Liver (tissue), 9 donors: ENCODE measurements around the gene ACADSB. TPM values are rescaled to one million over a fixed set of nuclear protein-coding genes. Genes with fewer than 3 reads are reported as not detected.

Source experiments
- DNase-seq: peaks from one replicate; pipeline ENCODE4 v3.0.0-alpha.2; 2017; ENCODE audit warnings: low spot score
- H3K27ac ChIP-seq, 2 donors: one replicate each; pipeline ENCODE4 v1.7.0; 2013; ENCODE audit warnings: inconsistent platforms in 2 of 2, low read length in 2 of 2, control low read depth in 1 of 2, low read depth in 1 of 2, mild to moderate bottlenecking in 1 of 2
- H3K27me3 ChIP-seq, 4 donors: one replicate each; pipeline versions ENCODE4 v1.6.1 to v1.7.0; 2013; ENCODE audit warnings: low read length in 3 of 4, inconsistent platforms in 1 of 4, mild to moderate bottlenecking in 1 of 4, moderate library complexity in 1 of 4; ENCODE audit not compliant: control insufficient read depth in 4 of 4, insufficient read depth in 4 of 4
- H3K36me3 ChIP-seq, 4 donors: one replicate each; pipeline versions ENCODE4 v1.6.1 to v1.7.0; 2013; ENCODE audit warnings: low read length in 3 of 4, mild to moderate bottlenecking in 3 of 4, low read depth in 1 of 4, moderate library complexity in 1 of 4; ENCODE audit not compliant: control insufficient read depth in 4 of 4, insufficient read depth in 3 of 4
- H3K4me1 ChIP-seq, 4 donors: one replicate each; pipeline versions ENCODE4 v1.6.1 to v1.7.0; 2013; ENCODE audit warnings: low read length in 3 of 4, mild to moderate bottlenecking in 3 of 4, moderate library complexity in 1 of 4; ENCODE audit not compliant: control insufficient read depth in 4 of 4, insufficient read depth in 4 of 4
- H3K4me3 ChIP-seq, 3 donors: one replicate each; pipeline versions ENCODE4 v1.6.1 to v1.7.0; 2013; ENCODE audit warnings: low read length in 3 of 3, control low read depth in 1 of 3, low read depth in 1 of 3, mild to moderate bottlenecking in 1 of 3
- H3K9ac ChIP-seq, 2 donors: one replicate each; pipeline ENCODE4 v1.7.0; 2013; ENCODE audit warnings: low read length in 2 of 2, mild to moderate bottlenecking in 2 of 2, moderate library complexity in 2 of 2, control low read depth in 1 of 2, low read depth in 1 of 2
- H3K9me3 ChIP-seq, 4 donors: one replicate each; pipeline versions ENCODE4 v1.6.1 to v1.7.0; 2013; ENCODE audit warnings: low read length in 3 of 4; ENCODE audit not compliant: control insufficient read depth in 4 of 4
- EGR1 ChIP-seq, 2 donors: IDR thresholded peaks; 2 replicates each; pipeline ENCODE4 v1.6.1; 2016 to 2018; ENCODE audit warnings: antibody characterized with exemption in 2 of 2, low read depth in 2 of 2
- FOXA1 ChIP-seq: IDR thresholded peaks from 2 replicates; pipeline ENCODE4 v1.6.1; 2016; ENCODE audit warnings: antibody characterized with exemption
- FOXA2 ChIP-seq: IDR thresholded peaks from 2 replicates; pipeline ENCODE4 v1.6.1; 2016; ENCODE audit warnings: antibody characterized with exemption
- GABPA ChIP-seq, 2 donors: IDR thresholded peaks in 1 of 2; conservative IDR thresholded peaks in 1 of 2; 2 replicates each; pipeline ENCODE4 v1.6.1; 2016; ENCODE audit warnings: antibody characterized with exemption in 2 of 2, mild to moderate bottlenecking in 1 of 2, moderate library complexity in 1 of 2
- HNF4A ChIP-seq, 2 donors: conservative IDR thresholded peaks; 2 replicates each; pipeline ENCODE4 v1.6.1; 2016; ENCODE audit warnings: antibody characterized with exemption in 2 of 2, mild to moderate bottlenecking in 2 of 2
- JUND ChIP-seq, 2 donors: IDR thresholded peaks; 2 replicates each; pipeline ENCODE4 v1.6.1; 2016; ENCODE audit warnings: antibody characterized with exemption in 2 of 2
- NR2F2 ChIP-seq: IDR thresholded peaks from 2 replicates; pipeline ENCODE4 v1.6.1; 2016; ENCODE audit warnings: antibody characterized with exemption
- RAD21 ChIP-seq, 2 donors: IDR thresholded peaks; 2 replicates each; pipeline ENCODE4 v1.6.1; 2016; ENCODE audit warnings: antibody characterized with exemption in 2 of 2, mild to moderate bottlenecking in 2 of 2
- RXRA ChIP-seq, 2 donors: IDR thresholded peaks; 2 replicates each; pipeline ENCODE4 v1.6.1; 2017 to 2018; ENCODE audit warnings: antibody characterized with exemption in 2 of 2, mild to moderate bottlenecking in 1 of 2
- SP1 ChIP-seq: IDR thresholded peaks from 2 replicates; pipeline ENCODE4 v1.6.1; 2018; ENCODE audit warnings: antibody characterized with exemption, mild to moderate bottlenecking
- TAF1 ChIP-seq: conservative IDR thresholded peaks from 2 replicates; pipeline ENCODE4 v1.6.1; 2016; ENCODE audit warnings: antibody characterized with exemption, mild to moderate bottlenecking
- YY1 ChIP-seq: IDR thresholded peaks from 2 replicates; pipeline ENCODE4 v1.6.1; 2016; ENCODE audit warnings: antibody characterized with exemption, mild to moderate bottlenecking
- WGBS: extraction: QIAGEN DNeasy Blood & Tissue Kit; methylation state at CpG from one replicate; pipeline ENCODE4 v1.1.7; 2013; 5-methylcytosine and 5-hydroxymethylcytosine counted together
- polyA plus RNA-seq, 2 donors: library from polyadenylated mRNA; stranded (reverse) in 1 of 2; unstranded in 1 of 2; fragments of 200-250 nt in 1 of 2; fragments of >200 nt in 1 of 2; fragmentation: Nextera tagmentation in 1 of 2; extraction: Ambion mirVana in 1 of 2; gene quantifications; one replicate each; pipeline versions ENCODE4 v1.2.1 to v1.2.3, GENCODE V29; 2013 to 2015
- total RNA-seq, 2 donors: library from RNA; depleted of rRNA; stranded (reverse); fragments of >200 nt; gene quantifications; one replicate each; pipeline ENCODE4 v1.2.3, GENCODE V29; 2014
- TF ChIP-seq, protein P1 (sequence below): fragments of 150-350 bp; IDR thresholded peaks from 2 replicates; pipeline ENCODE4 v1.5.1; 2017; ENCODE audit warnings: improper control_type of control experiment, low read depth, low read length; ENCODE audit not compliant: missing input control
- TF ChIP-seq, protein P2 (sequence below): IDR thresholded peaks from 2 replicates; pipeline ENCODE4 v1.6.1; 2016; ENCODE audit warnings: antibody characterized with exemption
- TF ChIP-seq, protein P3 (sequence below): IDR thresholded peaks from 2 replicates; pipeline ENCODE4 v1.6.1; 2016; ENCODE audit warnings: antibody characterized with exemption
- donor health status: healthy.
- donor health status: healthy.
- donor health status: healthy.
- donor health status: healthy.
- donor health status: healthy.

ACADSB gene
- total and polyA plus RNA-seq, 4 donors, result 97.9 to 164 (median 110) TPM

DNA sequence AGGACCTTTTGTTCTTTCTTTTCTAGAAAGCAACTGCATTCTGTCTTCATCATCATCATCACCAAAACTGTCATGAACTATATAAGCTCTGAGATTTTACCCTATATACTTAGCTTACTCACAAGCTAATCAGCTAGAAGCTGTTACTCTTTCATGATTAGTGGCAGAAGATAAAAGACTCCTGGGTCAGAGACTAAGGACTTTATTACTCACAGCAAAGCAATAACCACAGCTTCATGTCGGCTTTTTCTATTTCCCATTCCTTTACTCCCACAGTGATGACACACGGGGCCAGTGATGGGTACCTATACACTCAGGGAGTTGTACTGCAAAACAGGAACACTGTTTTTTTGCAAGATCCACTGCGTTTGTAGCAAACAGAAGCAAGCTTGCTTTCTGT, 46.4 kb upstream of the ACADSB start:
- no peak for TF ChIP-seq GABPA (IDR thresholded peaks at IDR 0.05 in 1 of 2, conservative IDR thresholded peaks at IDR 0.05 in 1 of 2)
- TF ChIP-seq FOXA1, result no peak
- no peak for TF ChIP-seq NR2F2
- no peak for TF ChIP-seq JUND (IDR thresholded peaks at IDR 0.05)
- TF ChIP-seq SP1, result no peak
- no peak for TF ChIP-seq EGR1 (IDR thresholded peaks at IDR 0.05; ENCODE audit: low read depth in 2 of 2)
- TF ChIP-seq, protein P1, sequence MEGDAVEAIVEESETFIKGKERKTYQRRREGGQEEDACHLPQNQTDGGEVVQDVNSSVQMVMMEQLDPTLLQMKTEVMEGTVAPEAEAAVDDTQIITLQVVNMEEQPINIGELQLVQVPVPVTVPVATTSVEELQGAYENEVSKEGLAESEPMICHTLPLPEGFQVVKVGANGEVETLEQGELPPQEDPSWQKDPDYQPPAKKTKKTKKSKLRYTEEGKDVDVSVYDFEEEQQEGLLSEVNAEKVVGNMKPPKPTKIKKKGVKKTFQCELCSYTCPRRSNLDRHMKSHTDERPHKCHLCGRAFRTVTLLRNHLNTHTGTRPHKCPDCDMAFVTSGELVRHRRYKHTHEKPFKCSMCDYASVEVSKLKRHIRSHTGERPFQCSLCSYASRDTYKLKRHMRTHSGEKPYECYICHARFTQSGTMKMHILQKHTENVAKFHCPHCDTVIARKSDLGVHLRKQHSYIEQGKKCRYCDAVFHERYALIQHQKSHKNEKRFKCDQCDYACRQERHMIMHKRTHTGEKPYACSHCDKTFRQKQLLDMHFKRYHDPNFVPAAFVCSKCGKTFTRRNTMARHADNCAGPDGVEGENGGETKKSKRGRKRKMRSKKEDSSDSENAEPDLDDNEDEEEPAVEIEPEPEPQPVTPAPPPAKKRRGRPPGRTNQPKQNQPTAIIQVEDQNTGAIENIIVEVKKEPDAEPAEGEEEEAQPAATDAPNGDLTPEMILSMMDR, result no peak
- TF ChIP-seq TAF1, result no peak
- TF ChIP-seq RAD21 (IDR thresholded peaks at IDR 0.05), result no peak
- TF ChIP-seq, protein P2, sequence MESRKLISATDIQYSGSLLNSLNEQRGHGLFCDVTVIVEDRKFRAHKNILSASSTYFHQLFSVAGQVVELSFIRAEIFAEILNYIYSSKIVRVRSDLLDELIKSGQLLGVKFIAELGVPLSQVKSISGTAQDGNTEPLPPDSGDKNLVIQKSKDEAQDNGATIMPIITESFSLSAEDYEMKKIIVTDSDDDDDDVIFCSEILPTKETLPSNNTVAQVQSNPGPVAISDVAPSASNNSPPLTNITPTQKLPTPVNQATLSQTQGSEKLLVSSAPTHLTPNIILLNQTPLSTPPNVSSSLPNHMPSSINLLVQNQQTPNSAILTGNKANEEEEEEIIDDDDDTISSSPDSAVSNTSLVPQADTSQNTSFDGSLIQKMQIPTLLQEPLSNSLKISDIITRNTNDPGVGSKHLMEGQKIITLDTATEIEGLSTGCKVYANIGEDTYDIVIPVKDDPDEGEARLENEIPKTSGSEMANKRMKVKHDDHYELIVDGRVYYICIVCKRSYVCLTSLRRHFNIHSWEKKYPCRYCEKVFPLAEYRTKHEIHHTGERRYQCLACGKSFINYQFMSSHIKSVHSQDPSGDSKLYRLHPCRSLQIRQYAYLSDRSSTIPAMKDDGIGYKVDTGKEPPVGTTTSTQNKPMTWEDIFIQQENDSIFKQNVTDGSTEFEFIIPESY, result no peak
- no peak for TF ChIP-seq FOXA2
- no peak for TF ChIP-seq RXRA (IDR thresholded peaks at IDR 0.05)

DNA sequence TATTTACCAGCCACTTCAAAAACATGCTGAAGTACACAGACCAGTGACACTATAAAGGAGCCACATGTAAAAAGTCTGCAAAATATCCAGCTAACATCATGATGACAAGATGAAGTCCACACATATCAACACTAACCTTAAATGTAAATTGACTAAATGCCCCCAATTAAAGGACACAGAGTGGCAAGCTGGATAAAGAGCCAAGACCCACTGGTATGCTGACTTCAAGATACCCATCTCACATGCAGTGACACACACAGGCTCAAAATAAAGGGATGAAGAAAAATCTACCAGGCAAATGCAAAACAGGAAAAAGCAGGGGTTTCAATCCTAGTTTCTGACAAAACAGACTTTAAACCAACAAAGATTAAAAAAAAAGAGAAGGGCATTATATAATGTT, 41.9 kb upstream of the ACADSB start:
- peaks cover 0 to 3% (median under 1%) of the 10 kb centered on the region in 4 donors for H3K9me3 ChIP-seq
- DNase-seq, result no peak

More for the DNA sequence above, 46.4 kb upstream of the ACADSB start:
- no peak overlapping the region for H3K9ac ChIP-seq
- 81% methylated on average over 3 of the region's 3 CpGs for WGBS
- no peaks in the 10 kb centered on the region for H3K36me3 ChIP-seq
- H3K4me3 ChIP-seq, result no peak overlapping the region
- no peaks in the 10 kb centered on the region for H3K27me3 ChIP-seq
- H3K27ac ChIP-seq, result no peak overlapping the region
- no peak for DNase-seq
- no peaks in the 10 kb centered on the region for H3K4me1 ChIP-seq
- peaks cover 0 to 2% (median 0%) of the 10 kb centered on the region in 4 donors for H3K9me3 ChIP-seq

More for the DNA sequence above, 41.9 kb upstream of the ACADSB start:
- no peaks in the 10 kb centered on the region for H3K36me3 ChIP-seq
- TF ChIP-seq, protein P3, sequence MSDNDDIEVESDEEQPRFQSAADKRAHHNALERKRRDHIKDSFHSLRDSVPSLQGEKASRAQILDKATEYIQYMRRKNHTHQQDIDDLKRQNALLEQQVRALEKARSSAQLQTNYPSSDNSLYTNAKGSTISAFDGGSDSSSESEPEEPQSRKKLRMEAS, result no peak
- no peak for TF ChIP-seq RAD21 (IDR thresholded peaks at IDR 0.05)
- no peak for TF ChIP-seq NR2F2
- no peak for TF ChIP-seq YY1
- no peak for TF ChIP-seq FOXA2
- no peak for TF ChIP-seq JUND (IDR thresholded peaks at IDR 0.05)
- no peak for TF ChIP-seq RXRA (IDR thresholded peaks at IDR 0.05)
- TF ChIP-seq, protein P2, result no peak
- no peak for TF ChIP-seq TAF1
- TF ChIP-seq, protein P1, result no peak
- no peak for TF ChIP-seq HNF4A (conservative IDR thresholded peaks at IDR 0.05)
- TF ChIP-seq SP1, result no peak
- TF ChIP-seq GABPA (IDR thresholded peaks at IDR 0.05 in 1 of 2, conservative IDR thresholded peaks at IDR 0.05 in 1 of 2), result no peak
- no peaks in the 10 kb centered on the region for H3K27me3 ChIP-seq
- no peak overlapping the region for H3K27ac ChIP-seq
- no peak overlapping the region for H3K9ac ChIP-seq
- no peak overlapping the region for H3K4me3 ChIP-seq
- no peaks in the 10 kb centered on the region for H3K4me1 ChIP-seq
